Sigmoid colon (tissue), 7 donors: ENCODE results near the gene MTMR1. TPM values are rescaled to one million over a fixed set of nuclear protein-coding genes. Genes with fewer than 3 reads are reported as not detected.

Experiments used
- DNase-seq: peaks from one replicate; pipeline ENCODE4 v3.0.0-alpha.2; 2019
- H3K27ac ChIP-seq, 4 donors: fragments of 200-600 bp; sonication (generic); one replicate each; pipeline ENCODE4 v1.5.1; 2016 to 2019; ENCODE audit warnings: mild to moderate bottlenecking in 1 of 4
- H3K27me3 ChIP-seq, 3 donors: fragments of 200-600 bp; sonication (generic); one replicate each; pipeline ENCODE4 v1.5.1; 2019; ENCODE audit warnings: mild to moderate bottlenecking in 1 of 3
- H3K36me3 ChIP-seq, 4 donors: fragments of 200-600 bp; sonication (generic); one replicate each; pipeline ENCODE4 v1.5.1; 2016 to 2019
- H3K4me1 ChIP-seq, 4 donors: fragments of 200-600 bp; sonication (generic); one replicate each; pipeline ENCODE4 v1.5.1; 2017 to 2019
- H3K4me3 ChIP-seq, 4 donors: fragments of 200-600 bp; sonication (generic); one replicate each; pipeline ENCODE4 v1.5.1; 2017 to 2019; ENCODE audit warnings: mild to moderate bottlenecking in 2 of 4, moderate library complexity in 1 of 4
- H3K9me3 ChIP-seq, 4 donors: fragments of 200-600 bp in 3 of 4; sonication (generic) in 3 of 4; one replicate each; pipeline versions ENCODE4 v1.5.1 to v1.6.1; 2013 to 2019
- CTCF ChIP-seq, 4 experiments: fragments of 450-650 bp in 3 of 4; fragments of 200-600 bp in 1 of 4; IDR thresholded peaks; one replicate each; pipeline ENCODE4 v1.5.1; 2016 to 2019; ENCODE audit warnings: antibody characterized with exemption in 4 of 4, mild to moderate bottlenecking in 3 of 4, moderate library complexity in 2 of 4
- EP300 ChIP-seq, 4 donors: sonication (generic); formaldehyde crosslinking; IDR thresholded peaks; one replicate each; pipeline ENCODE4 v1.6.1; 2017; ENCODE audit warnings: antibody characterized with exemption in 4 of 4
- POLR2A ChIP-seq, 2 donors: fragments of 450-650 bp; IDR thresholded peaks; one replicate each; pipeline ENCODE4 v1.6.1; 2016; ENCODE audit warnings: antibody characterized with exemption in 2 of 2, mild to moderate bottlenecking in 2 of 2, moderate library complexity in 2 of 2
- POLR2AphosphoS5 ChIP-seq, 4 donors: sonication (generic); formaldehyde crosslinking; IDR thresholded peaks; one replicate each; pipeline ENCODE4 v1.6.1; 2017; ENCODE audit warnings: antibody characterized with exemption in 4 of 4
- WGBS, 2 donors: extraction: QIAGEN DNeasy Blood & Tissue Kit; methylation state at CpG; one replicate each; pipeline ENCODE4 v1.1.7; 2013; 5-methylcytosine and 5-hydroxymethylcytosine counted together
- intact Hi-C: fragments of 100-400 bp; cut with DNase I; formaldehyde crosslinking; loops from one replicate; pipeline ENCODE4 v1.15.1; 2023
- polyA plus RNA-seq, 3 donors: library from polyadenylated mRNA; stranded (reverse); fragments of 200-250 nt; gene quantifications; one replicate each; pipeline ENCODE4 v1.2.3, GENCODE V29; 2013
- total RNA-seq, 4 donors: library from RNA; depleted of rRNA; stranded (reverse); fragments of >200 nt; gene quantifications; one replicate each; pipeline ENCODE4 v1.1.0, GENCODE V29; 2016
- donor health status: healthy with polysubstance abuse.
- donor health status: Bipolar disorder and iron deficiency.
- donor health status: healthy.

Gene MTMR1
- total and polyA plus RNA-seq, 7 donors, result 6.0 to 27.0 (median 12.0) TPM

- DNase-seq, result no peak
- 75 to 83% methylated on average over 7 of the region's 7 CpGs for WGBS, 2 donors
- Histone ChIP-seq H3K36me3 (peaks cover 0 to 11% (median 0%) of the 10 kb centered on the region in 4 donors), H3K4me1 (no peaks in the 10 kb centered on the region), H3K4me3 (no peak overlapping the region), H3K9me3 (no peaks in the 10 kb centered on the region), H3K27me3 (no peaks in the 10 kb centered on the region), H3K27ac (no peak overlapping the region)
- intact Hi-C loops, result no loop called here
- no peak for TF ChIP-seq EP300 (IDR thresholded peaks at IDR 0.05)
- TF ChIP-seq CTCF (IDR thresholded peaks at IDR 0.05), result no peak
- no peak for TF ChIP-seq POLR2AphosphoS5 (IDR thresholded peaks at IDR 0.05)
- no peak for TF ChIP-seq POLR2A (IDR thresholded peaks at IDR 0.05)
Measured at GRCh38 chrX:150761176-150761818, 68.1 kb downstream of the MTMR1 start.

GRCh38 chrX:150761819-150762216, 68.6 kb downstream of the MTMR1 start:
- Histone ChIP-seq H3K27me3 (no peaks in the 10 kb centered on the region), H3K36me3 (peaks cover 0 to 10% (median 0%) of the 10 kb centered on the region in 4 donors), H3K4me3 (no peak overlapping the region), H3K9me3 (no peaks in the 10 kb centered on the region), H3K27ac (no peak overlapping the region), H3K4me1 (no peaks in the 10 kb centered on the region)
- WGBS, 2 donors, result 85 to 91% methylated on average over 8 of the region's 8 CpGs
- no peak for TF ChIP-seq POLR2A (IDR thresholded peaks at IDR 0.05)
- no peak for TF ChIP-seq CTCF (IDR thresholded peaks at IDR 0.05)
- no peak for TF ChIP-seq POLR2AphosphoS5 (IDR thresholded peaks at IDR 0.05)
- no peak for TF ChIP-seq EP300 (IDR thresholded peaks at IDR 0.05)
- DNase-seq, result no peak
- intact Hi-C loops, result no loop called here

GRCh38 chrX:150762258-150763165, 69.3 kb downstream of the MTMR1 start:
- intact Hi-C loops, result no loop called here
- no peak for DNase-seq
- WGBS, 2 donors, result 92 to 95% methylated on average over 36 of the region's 36 CpGs
- Histone ChIP-seq H3K4me3 (no peak overlapping the region), H3K27me3 (no peaks in the 10 kb centered on the region), H3K36me3 (peaks cover 0 to 5% (median 0%) of the 10 kb centered on the region in 4 donors), H3K27ac (no peak overlapping the region), H3K9me3 (no peaks in the 10 kb centered on the region), H3K4me1 (no peaks in the 10 kb centered on the region)
- TF ChIP-seq CTCF (IDR thresholded peaks at IDR 0.05) (no peak), POLR2AphosphoS5 (IDR thresholded peaks at IDR 0.05) (no peak), EP300 (IDR thresholded peaks at IDR 0.05) (no peak), POLR2A (IDR thresholded peaks at IDR 0.05) (no peak)

GRCh38 chrX:150763303-150763797, 70.2 kb downstream of the MTMR1 start:
- H3K4me1 ChIP-seq, result no peaks in the 10 kb centered on the region
- H3K9me3 ChIP-seq, result no peaks in the 10 kb centered on the region
- 93% methylated on average over 13 of the region's 13 CpGs for WGBS, 2 donors
- H3K27ac ChIP-seq, result no peak overlapping the region
- no peak overlapping the region for H3K4me3 ChIP-seq
- TF ChIP-seq POLR2A (IDR thresholded peaks at IDR 0.05) (no peak), CTCF (IDR thresholded peaks at IDR 0.05) (no peak), POLR2AphosphoS5 (IDR thresholded peaks at IDR 0.05) (no peak), EP300 (IDR thresholded peaks at IDR 0.05) (no peak)
- no peak for DNase-seq
- peaks cover 0 to 2% (median 0%) of the 10 kb centered on the region in 4 donors for H3K36me3 ChIP-seq
- intact Hi-C loops, result no loop called here
- H3K27me3 ChIP-seq, result no peaks in the 10 kb centered on the region
